HG02884 (cell line): ENCODE measurements around the gene MTF2.
"Not testable (repeated sequence)": the region's sequence is repeated elsewhere in the genome, so short reads cannot be mapped to it uniquely, and the experiment has no call there.

Source experiments
- ATAC-seq: cut with Tn5 transposase; IDR thresholded peaks from one replicate; pipeline ENCODE4 v1.9.1; 2021; ENCODE audit warnings: mild to moderate bottlenecking, moderate library complexity; ENCODE audit not compliant: unreplicated experiment

The MTF2 gene

GRCh38 chr1:93140106-93140505 lies 61.0 kb downstream of the MTF2 start:
- no peak for ATAC-seq

GRCh38 chr1:93142161-93142560 lies 63.1 kb downstream of the MTF2 start:
- ATAC-seq, result no peak

- ATAC-seq, result no peak
These were observed 64.1 kb downstream of the MTF2 start for GRCh38 chr1:93143136-93143535.

- ATAC-seq, result no peak
These were observed 64.7 kb downstream of the MTF2 start for GRCh38 chr1:93143769-93144168.

GRCh38 chr1:93148001-93148400 lies 68.9 kb downstream of the MTF2 start:
- ATAC-seq, result no peak

GRCh38 chr1:93150729-93151128 lies 71.6 kb downstream of the MTF2 start:
- ATAC-seq, result no peak

GRCh38 chr1:93151474-93151873 lies 72.4 kb downstream of the MTF2 start:
- ATAC-seq, result no peak

DNA sequence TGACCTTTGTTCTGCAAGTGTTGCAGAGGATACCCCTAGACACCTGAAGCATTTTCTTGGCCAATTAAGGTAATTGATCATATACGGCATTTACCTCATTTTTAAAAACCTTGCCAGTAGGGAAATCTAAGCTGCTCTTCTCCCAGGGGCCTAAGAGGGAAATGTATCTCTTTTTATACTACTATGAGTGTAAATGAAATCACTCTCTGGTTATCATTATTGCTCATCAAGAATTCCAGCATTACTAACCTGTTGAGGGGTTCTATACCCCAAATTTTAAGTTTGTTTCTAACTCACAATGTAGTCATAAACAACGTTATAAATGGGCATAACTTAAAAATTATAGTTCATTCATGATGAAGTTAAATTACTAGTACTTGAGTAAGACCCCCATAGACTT lies 73.8 kb downstream of the MTF2 start:
- no peak for ATAC-seq

DNA sequence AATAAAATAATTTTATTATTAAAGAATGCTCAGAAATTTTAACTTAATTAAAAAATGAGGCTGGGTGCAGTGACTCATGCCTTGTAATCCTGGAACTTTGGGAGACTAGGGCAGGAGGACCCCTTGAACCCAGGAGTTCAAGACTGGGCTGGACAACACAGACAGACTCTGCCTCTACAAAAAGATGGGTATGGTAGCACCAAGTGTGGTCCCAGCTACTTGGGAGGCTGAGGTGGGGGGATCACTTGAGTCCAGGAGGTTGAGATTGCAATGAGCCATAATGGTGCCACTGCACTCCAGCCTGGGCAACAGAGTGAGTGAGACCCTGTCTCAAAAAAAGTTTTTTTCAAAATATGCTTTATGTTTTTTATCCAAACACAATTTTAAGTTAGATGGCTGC lies 75.8 kb downstream of the MTF2 start:
- ATAC-seq, result no peak

DNA sequence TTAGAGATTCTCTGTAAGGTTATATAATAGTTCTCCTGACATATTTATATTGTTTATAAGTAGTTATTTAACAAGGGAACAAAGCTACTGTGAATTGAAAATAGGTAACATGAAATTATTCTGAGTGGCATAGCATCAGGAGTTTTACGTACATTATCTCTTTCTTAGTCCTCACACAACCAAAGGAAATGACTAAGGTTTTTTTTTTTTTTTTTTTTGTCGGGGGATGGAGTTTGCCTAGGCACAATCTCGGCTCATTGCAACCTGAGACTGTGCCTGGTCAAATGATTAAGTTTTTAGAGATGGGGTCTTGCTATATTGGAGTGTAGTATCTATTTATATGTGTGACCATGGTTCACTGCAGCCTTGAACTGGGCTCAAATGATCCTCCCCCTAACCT lies 76.3 kb downstream of the MTF2 start:
- ATAC-seq, result no peak

GRCh38 chr1:93159337-93159736 lies 80.3 kb downstream of the MTF2 start:
- ATAC-seq, result no peak

DNA sequence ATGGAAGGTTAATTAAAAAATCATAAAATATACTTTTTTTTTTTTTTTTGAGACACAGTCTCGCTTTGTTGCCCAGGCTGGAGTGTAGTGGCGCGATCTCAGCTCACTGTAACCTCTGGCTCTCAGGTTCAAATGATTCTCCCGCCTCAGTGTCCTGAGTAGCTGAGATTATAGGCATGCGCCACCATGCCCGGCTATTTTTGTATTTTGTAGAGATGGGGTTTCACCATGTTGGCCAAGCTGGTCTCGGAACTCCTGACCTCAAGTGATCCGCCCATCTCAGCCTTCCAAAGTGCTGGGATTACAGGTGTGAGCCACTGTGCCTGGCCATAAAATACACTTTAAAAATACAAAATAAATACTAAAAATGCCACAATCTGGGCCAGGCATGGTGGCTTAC lies 84.2 kb downstream of the MTF2 start:
- ATAC-seq, result not testable (repeated sequence)

DNA sequence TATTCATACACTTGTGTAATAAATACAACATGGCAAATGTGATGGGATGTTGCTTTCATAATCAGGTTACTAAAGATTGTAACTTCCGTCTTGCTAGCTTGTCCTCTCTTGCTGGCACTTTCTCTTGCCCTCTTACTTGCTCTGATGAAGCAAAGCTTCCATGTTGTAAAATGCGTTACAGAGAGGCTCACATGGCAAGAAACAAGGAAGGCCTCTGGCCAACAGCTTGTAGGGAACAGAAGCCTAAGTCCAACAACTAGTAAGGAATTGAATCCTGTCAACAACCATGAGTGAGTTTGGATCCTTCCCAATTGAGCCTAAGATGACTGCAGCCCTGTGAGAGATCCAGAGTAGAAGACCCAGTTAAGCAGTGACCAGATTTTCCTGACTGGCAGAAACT lies 85.7 kb downstream of the MTF2 start:
- ATAC-seq, result no peak

- not testable (repeated sequence) for ATAC-seq
These were observed 86.8 kb downstream of the MTF2 start for GRCh38 chr1:93165895-93166294.

GRCh38 chr1:93167006-93167405 lies 87.9 kb downstream of the MTF2 start:
- no peak for ATAC-seq

GRCh38 chr1:93170141-93170678 lies 91.1 kb downstream of the MTF2 start:
- ATAC-seq, result not testable (repeated sequence)

GRCh38 chr1:93171549-93172034 lies 92.5 kb downstream of the MTF2 start:
- ATAC-seq, result no peak

DNA sequence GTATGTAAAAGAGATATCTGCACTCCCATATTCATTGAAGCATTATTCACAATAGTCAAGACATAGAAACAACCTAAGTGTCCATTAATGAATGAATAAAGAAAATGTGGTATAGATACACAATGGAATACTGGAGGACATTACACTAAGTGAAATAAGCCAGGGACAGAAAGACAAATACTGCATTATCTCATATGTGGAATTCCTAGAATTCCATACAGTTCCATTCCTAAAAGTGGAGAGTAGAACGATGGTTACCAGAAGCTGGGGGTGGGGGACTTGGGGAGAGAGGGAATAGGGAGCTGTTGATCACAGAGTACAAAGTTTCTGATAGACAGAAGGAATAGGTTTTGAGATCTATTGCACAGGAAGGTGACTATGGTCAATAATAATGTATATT lies 93.7 kb downstream of the MTF2 start:
- ATAC-seq, result no peak

DNA sequence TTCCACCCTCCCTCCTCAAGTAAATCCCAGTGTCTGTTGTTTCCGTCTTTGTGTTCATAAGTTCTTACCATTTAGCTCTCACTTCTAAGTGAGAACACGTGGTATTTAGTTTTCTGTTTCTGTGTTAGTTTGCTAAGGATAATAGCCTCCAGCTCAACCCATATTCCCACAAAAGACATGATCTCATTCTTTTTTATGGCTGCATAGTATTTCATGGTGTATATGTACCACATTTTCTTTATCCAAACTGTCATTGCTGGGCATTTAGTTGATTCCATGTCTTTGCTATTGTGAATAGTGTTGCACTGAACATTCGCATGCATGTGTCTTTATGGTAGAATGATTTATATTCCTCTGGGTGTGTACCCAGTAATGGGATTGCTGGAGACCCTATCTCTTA lies 95.6 kb downstream of the MTF2 start:
- not testable (repeated sequence) for ATAC-seq

GRCh38 chr1:93177991-93178390 lies 98.9 kb downstream of the MTF2 start:
- no peak for ATAC-seq

- no peak for ATAC-seq
These were observed 99.3 kb downstream of the MTF2 start for GRCh38 chr1:93178418-93178817.

GRCh38 chr1:93179886-93180722 lies 101.0 kb downstream of the MTF2 start, which contains the start of gene TMED5:
TSS of gene TMED5 (minus strand) at chr1:93180413. CDS start at chr1:93180242, 171 bp downstream.
- ATAC-seq, result peak; percentile 78
